ENCODE data around the gene LRRC8A.
"Not testable (repeated sequence)": the region's sequence is repeated elsewhere in the genome, so short reads cannot be mapped to it uniquely, and the experiment has no call there.

Gene LRRC8A

GRCh38 chr9:128881884-128882676 is at the start of gene LRRC8A, which contains the start of gene KYAT1:
Gene LRRC8A, plus strand, starts transcription at chr9:128882133. Its CDS starts 25,032 bp downstream, at chr9:128907165.
Gene KYAT1, minus strand, starts transcription at chr9:128881950. Its CDS starts 36,545 bp downstream, at chr9:128845405.
- DNase-seq = peak; percentile 98

- DNase-seq = no peak
Measured at GRCh38 chr9:128833696-128834095, 48.2 kb upstream of the LRRC8A start.

GRCh38 chr9:128835246-128836210 is 46.4 kb upstream of the LRRC8A start:
- DNase-seq = no peak

- no peak for DNase-seq
Measured at GRCh38 chr9:128836509-128837145, 45.3 kb upstream of the LRRC8A start.

GRCh38 chr9:128838338-128838737 is 43.6 kb upstream of the LRRC8A start:
- DNase-seq = no peak

- DNase-seq = no peak
Measured at GRCh38 chr9:128840524-128840923, 41.4 kb upstream of the LRRC8A start.

- DNase-seq = no peak
Measured at GRCh38 chr9:128841694-128842492, 40.0 kb upstream of the LRRC8A start.

GRCh38 chr9:128843171-128843570 is 38.8 kb upstream of the LRRC8A start:
- DNase-seq = not testable (repeated sequence)

- no peak for DNase-seq
Measured at GRCh38 chr9:128845186-128845931, 36.6 kb upstream of the LRRC8A start.

- no peak for DNase-seq
Measured at GRCh38 chr9:128846680-128847030, 35.3 kb upstream of the LRRC8A start.

GRCh38 chr9:128847803-128848202 is 34.1 kb upstream of the LRRC8A start:
- DNase-seq = no peak

- DNase-seq = not testable (repeated sequence)
Measured at GRCh38 chr9:128851024-128851423, 30.9 kb upstream of the LRRC8A start.

- DNase-seq = not testable (repeated sequence)
Measured at GRCh38 chr9:128851779-128852600, 29.9 kb upstream of the LRRC8A start.

- not testable (repeated sequence) for DNase-seq
Measured at GRCh38 chr9:128852646-128853045, 29.3 kb upstream of the LRRC8A start.

GRCh38 chr9:128854454-128854853 is 27.5 kb upstream of the LRRC8A start:
- DNase-seq = not testable (repeated sequence)

GRCh38 chr9:128858476-128858875 is 23.5 kb upstream of the LRRC8A start:
- DNase-seq = not testable (repeated sequence)

GRCh38 chr9:128860937-128861336 is 21.0 kb upstream of the LRRC8A start:
- no peak for DNase-seq

GRCh38 chr9:128861501-128861900 is 20.4 kb upstream of the LRRC8A start:
- DNase-seq = no peak

- no peak for DNase-seq
Measured at GRCh38 chr9:128862401-128862851, 19.5 kb upstream of the LRRC8A start.

GRCh38 chr9:128863647-128864046 is 18.3 kb upstream of the LRRC8A start:
- peak; percentile 85 for DNase-seq
